Measurements from ENCODE around the gene FAM20A. TPM values are rescaled to one million over a fixed set of nuclear protein-coding genes. Genes with fewer than 3 reads are reported as not detected.

Gene FAM20A
- total RNA-seq, 1 experiment from 2014 or later: not detected

GRCh38 chr17:68606451-68607307 is 5.5 kb upstream of the FAM20A start:
- intact Hi-C loops (cut with micrococcal nuclease; ENCODE audit: unreplicated experiment): no loop called here
- Histone ChIP-seq H3K27me3 (ENCODE audit: insufficient read depth, low read depth) (peaks cover 15% of the 10 kb centered on the region; the same call in 1 of the 2 replicates), H3K4me2 (no peak overlapping the region), H3K79me2 (ENCODE audit: low read depth) (no peaks in the 10 kb centered on the region), H3K9me3 (ENCODE audit: insufficient read depth, low read depth) (peaks cover 6% of the 10 kb centered on the region), H3K27ac (no peak overlapping the region), H3K9me2 (ENCODE audit: insufficient read depth) (no peaks in the 10 kb centered on the region), H2AFZ (no peak overlapping the region), H4K20me1 (ENCODE audit: insufficient read depth) (no peaks in the 10 kb centered on the region), H3K4me3 (no peak overlapping the region), H3K36me3 (ENCODE audit: low read depth) (no peaks in the 10 kb centered on the region), H3K4me1 (replicated peaks; ENCODE audit: insufficient read depth) (no peaks in the 10 kb centered on the region), H3F3A (ENCODE audit: insufficient read depth, low read depth) (no peaks in the 10 kb centered on the region)
- CTCF ChIA-PET: no interaction called here
- BruUV-seq (replicated peaks): no TSS peak
- TF ChIP-seq CTCF (conservative IDR thresholded peaks at IDR 0.05) (no peak), EZH2 (IDR thresholded peaks at IDR 0.05; ENCODE audit: low read depth) (no peak)
- POLR2A ChIA-PET (ENCODE audit: unreplicated experiment): no interaction called here
- no peak for DNase-seq

GRCh38 chr17:68605914-68606313 is 4.7 kb upstream of the FAM20A start:
- CTCF ChIA-PET: no interaction called here
- intact Hi-C loops (cut with micrococcal nuclease; ENCODE audit: unreplicated experiment): no loop called here
- POLR2A ChIA-PET (ENCODE audit: unreplicated experiment): no interaction called here

GRCh38 chr17:68603656-68604055 is 2.5 kb upstream of the FAM20A start:
- H3K27me3 ChIP-seq (ENCODE audit: insufficient read depth, low read depth): peaks cover 17% of the 10 kb centered on the region; the same call in 1 of the 2 replicates
- no peak overlapping the region for H2AFZ ChIP-seq
- peaks cover 2% of the 10 kb centered on the region for H3K9me3 ChIP-seq (ENCODE audit: insufficient read depth, low read depth)
- no peaks in the 10 kb centered on the region for H3K79me2 ChIP-seq (ENCODE audit: low read depth)
- ChIA-PET CTCF (no interaction called here), POLR2A (ENCODE audit: unreplicated experiment) (no interaction called here)
- no peaks in the 10 kb centered on the region for H3K36me3 ChIP-seq (ENCODE audit: low read depth)
- intact Hi-C loops (cut with micrococcal nuclease; ENCODE audit: unreplicated experiment): no loop called here
- no TSS peak for BruUV-seq (replicated peaks)
- no peaks in the 10 kb centered on the region for H3K9me2 ChIP-seq (ENCODE audit: insufficient read depth)
- H3K4me2 ChIP-seq: no peak overlapping the region
- H3K4me1 ChIP-seq (replicated peaks; ENCODE audit: insufficient read depth): no peaks in the 10 kb centered on the region
- H3K4me3 ChIP-seq: no peak overlapping the region
- DNase-seq: no peak
- H4K20me1 ChIP-seq (ENCODE audit: insufficient read depth): no peaks in the 10 kb centered on the region
- H3F3A ChIP-seq (ENCODE audit: insufficient read depth, low read depth): no peaks in the 10 kb centered on the region
- TF ChIP-seq CTCF (conservative IDR thresholded peaks at IDR 0.05): no peak
- no peak for TF ChIP-seq EZH2 (IDR thresholded peaks at IDR 0.05; ENCODE audit: low read depth)
- no peak overlapping the region for H3K27ac ChIP-seq

More at GRCh38 chr17:68605914-68606313, 4.7 kb upstream of the FAM20A start:
- Histone ChIP-seq H3K9me3 (ENCODE audit: insufficient read depth, low read depth) (peaks cover 6% of the 10 kb centered on the region), H3K36me3 (ENCODE audit: low read depth) (no peaks in the 10 kb centered on the region), H3K4me1 (replicated peaks; ENCODE audit: insufficient read depth) (no peaks in the 10 kb centered on the region), H4K20me1 (ENCODE audit: insufficient read depth) (no peaks in the 10 kb centered on the region), H3K4me2 (no peak overlapping the region), H3K4me3 (no peak overlapping the region), H2AFZ (no peak overlapping the region), H3K9me2 (ENCODE audit: insufficient read depth) (no peaks in the 10 kb centered on the region), H3F3A (ENCODE audit: insufficient read depth, low read depth) (no peaks in the 10 kb centered on the region), H3K27ac (no peak overlapping the region), H3K27me3 (ENCODE audit: insufficient read depth, low read depth) (peaks cover 17% of the 10 kb centered on the region; the same call in 1 of the 2 replicates), H3K79me2 (ENCODE audit: low read depth) (no peaks in the 10 kb centered on the region)
- no peak for TF ChIP-seq CTCF (conservative IDR thresholded peaks at IDR 0.05)
- no peak for TF ChIP-seq EZH2 (IDR thresholded peaks at IDR 0.05; ENCODE audit: low read depth)
- BruUV-seq (replicated peaks): no TSS peak
- DNase-seq: no peak

Data from PC-9 (cell line).